Measurements from ENCODE around the gene SLC16A5. TPM values are rescaled to one million over a fixed set of nuclear protein-coding genes. Genes with fewer than 3 reads are reported as not detected.
A peak's percentile ranks its signal among the peaks of the same experiment; 100 is the strongest.
"Not testable (repeated sequence)": the region's sequence is repeated elsewhere in the genome, so short reads cannot be mapped to it uniquely, and the experiment has no call there.

Gene SLC16A5
- total RNA-seq, 1 donor from 2014 or later, result 19.1 TPM

- Histone ChIP-seq H3K4me3 (ENCODE audit: low read depth, low read length) (no peak overlapping the region), H3K36me3 (ENCODE audit: control insufficient read depth, insufficient read depth, low read length) (peaks cover 4% of the 10 kb centered on the region), H3K27me3 (ENCODE audit: control insufficient read depth, insufficient read depth, low read length) (no peaks in the 10 kb centered on the region)
- no peak for DNase-seq (ENCODE audit: low read depth)
- TF ChIP-seq CTCF (IDR thresholded peaks at IDR 0.05; ENCODE audit: insufficient read depth, low read length, poor library complexity, severe bottlenecking), result no peak
These were observed 29.0 kb downstream of the SLC16A5 start for GRCh38 chr17:75116737-75117136.

GRCh38 chr17:75118307-75118706 lies 30.6 kb downstream of the SLC16A5 start:
- TF ChIP-seq CTCF (IDR thresholded peaks at IDR 0.05; ENCODE audit: insufficient read depth, low read length, poor library complexity, severe bottlenecking), result no peak
- no peak for DNase-seq (ENCODE audit: low read depth)
- no peak overlapping the region for H3K4me3 ChIP-seq (ENCODE audit: low read depth, low read length)

DNA sequence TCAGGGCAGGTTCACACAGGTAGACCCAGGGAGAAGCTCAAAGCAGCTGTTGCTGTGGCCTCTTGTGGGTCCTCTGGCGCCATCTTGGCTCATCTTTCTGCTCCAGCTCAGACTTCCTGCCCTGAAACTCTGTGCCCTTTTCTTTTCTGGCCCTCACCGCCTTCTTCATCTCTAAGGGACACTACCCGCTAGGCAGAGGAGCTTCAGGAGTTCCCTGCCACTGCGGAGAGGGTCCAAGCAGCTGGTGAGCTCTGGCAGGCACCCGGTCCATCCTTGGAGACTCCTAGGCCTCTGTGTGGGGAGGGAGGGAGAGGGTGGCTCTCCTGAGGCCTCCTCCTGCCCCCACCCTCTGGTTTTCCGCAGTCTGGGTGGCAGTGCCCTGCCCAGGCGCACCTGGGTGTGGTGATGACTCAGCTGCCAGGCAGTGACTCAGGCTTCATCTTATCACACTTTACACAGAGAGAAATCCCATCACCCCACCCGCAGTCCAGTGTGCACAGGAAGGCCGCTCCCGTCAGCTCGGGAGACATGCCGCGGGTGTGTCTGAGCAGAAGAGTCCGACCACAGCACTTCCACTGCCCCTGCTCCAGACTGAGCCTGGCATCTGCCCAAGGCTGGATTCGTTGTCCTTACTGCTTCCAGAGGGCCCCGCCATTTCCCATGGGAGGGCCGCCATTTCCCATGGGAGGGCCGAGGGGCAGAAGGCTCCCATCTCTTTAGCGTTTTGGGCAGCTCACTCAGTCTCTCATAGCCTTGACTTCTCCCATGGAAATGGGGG lies 36.5 kb downstream of the SLC16A5 start:
- no peak for TF ChIP-seq CTCF (IDR thresholded peaks at IDR 0.05; ENCODE audit: insufficient read depth, low read length, poor library complexity, severe bottlenecking)
- H3K27me3 ChIP-seq (ENCODE audit: control insufficient read depth, insufficient read depth, low read length), result no peaks in the 10 kb centered on the region
- peaks cover 1% of the 10 kb centered on the region for H3K36me3 ChIP-seq (ENCODE audit: control insufficient read depth, insufficient read depth, low read length)
- peak; percentile 85 for DNase-seq (ENCODE audit: low read depth)
- H3K4me3 ChIP-seq (ENCODE audit: low read depth, low read length), result no peak overlapping the region

More at GRCh38 chr17:75118307-75118706, 30.6 kb downstream of the SLC16A5 start:
- no peaks in the 10 kb centered on the region for H3K27me3 ChIP-seq (ENCODE audit: control insufficient read depth, insufficient read depth, low read length)
- peaks cover 4% of the 10 kb centered on the region for H3K36me3 ChIP-seq (ENCODE audit: control insufficient read depth, insufficient read depth, low read length)

GRCh38 chr17:75124819-75125162 lies 37.0 kb downstream of the SLC16A5 start:
- peaks cover 1% of the 10 kb centered on the region for H3K36me3 ChIP-seq (ENCODE audit: control insufficient read depth, insufficient read depth, low read length)
- H3K4me3 ChIP-seq (ENCODE audit: low read depth, low read length), result no peak overlapping the region
- no peak for TF ChIP-seq CTCF (IDR thresholded peaks at IDR 0.05; ENCODE audit: insufficient read depth, low read length, poor library complexity, severe bottlenecking)
- DNase-seq (ENCODE audit: low read depth), result no peak
- H3K27me3 ChIP-seq (ENCODE audit: control insufficient read depth, insufficient read depth, low read length), result no peaks in the 10 kb centered on the region

- Histone ChIP-seq H3K4me3 (ENCODE audit: low read depth, low read length) (no peak overlapping the region), H3K27me3 (ENCODE audit: control insufficient read depth, insufficient read depth, low read length) (no peaks in the 10 kb centered on the region), H3K36me3 (ENCODE audit: control insufficient read depth, insufficient read depth, low read length) (no peaks in the 10 kb centered on the region)
- no peak for TF ChIP-seq CTCF (IDR thresholded peaks at IDR 0.05; ENCODE audit: insufficient read depth, low read length, poor library complexity, severe bottlenecking)
- no peak for DNase-seq (ENCODE audit: low read depth)
These were observed 38.2 kb downstream of the SLC16A5 start for GRCh38 chr17:75125984-75126383.

DNA sequence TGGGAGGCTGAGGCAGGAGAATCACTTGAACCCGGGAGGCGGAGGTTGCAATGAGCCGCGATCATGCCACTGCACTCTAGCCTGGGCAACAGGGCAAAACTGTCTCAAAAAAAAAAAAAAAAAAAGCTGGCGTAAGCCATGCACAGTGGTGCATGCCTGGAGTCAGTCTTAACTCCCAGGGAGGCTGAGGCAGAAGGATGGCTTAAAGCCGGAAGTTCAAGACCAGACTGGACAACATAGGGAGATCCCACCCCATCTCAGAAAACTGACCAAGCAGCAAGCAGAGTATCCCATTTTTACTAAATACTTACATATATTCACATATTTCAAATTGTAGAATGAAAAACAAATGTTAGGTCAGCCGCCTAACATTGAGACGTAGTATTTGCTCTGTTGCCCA lies 39.2 kb downstream of the SLC16A5 start:
- DNase-seq (ENCODE audit: low read depth), result no peak
- no peak for TF ChIP-seq CTCF (IDR thresholded peaks at IDR 0.05; ENCODE audit: insufficient read depth, low read length, poor library complexity, severe bottlenecking)
- H3K36me3 ChIP-seq (ENCODE audit: control insufficient read depth, insufficient read depth, low read length), result no peaks in the 10 kb centered on the region

DNA sequence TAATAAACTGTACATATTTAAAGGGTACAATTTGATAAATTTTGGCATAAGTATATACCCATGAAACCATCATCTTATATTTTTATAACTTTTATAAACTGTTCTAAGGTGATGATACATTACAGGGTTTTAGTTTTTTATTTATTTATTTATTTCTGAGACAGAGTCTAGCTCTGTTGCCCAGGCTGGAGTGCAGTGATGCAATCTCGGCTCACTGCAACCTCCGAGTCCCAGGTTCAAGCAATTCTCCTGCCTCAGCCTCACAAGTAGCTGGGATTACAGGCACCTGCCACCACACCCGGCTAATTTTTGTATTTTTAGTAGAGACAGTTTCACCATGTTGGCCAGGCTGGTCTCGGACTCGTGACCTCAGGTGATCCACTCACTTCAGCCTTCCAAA lies 40.2 kb downstream of the SLC16A5 start:
- H3K36me3 ChIP-seq (ENCODE audit: control insufficient read depth, insufficient read depth, low read length); H3K4me3 ChIP-seq (ENCODE audit: low read depth, low read length); DNase-seq (ENCODE audit: low read depth); H3K27me3 ChIP-seq (ENCODE audit: control insufficient read depth, insufficient read depth, low read length): not testable (repeated sequence)

More for the DNA sequence above, 39.2 kb downstream of the SLC16A5 start:
- Histone ChIP-seq H3K27me3 (ENCODE audit: control insufficient read depth, insufficient read depth, low read length) (no peaks in the 10 kb centered on the region), H3K4me3 (ENCODE audit: low read depth, low read length) (no peak overlapping the region)
